Panc1 (cell line): ENCODE results near the gene TMEM62. TPM values are rescaled to one million over a fixed set of nuclear protein-coding genes. Genes with fewer than 3 reads are reported as not detected.

Source experiments
- ATAC-seq: fragments of 200-7000 bp; cut with Tn5 transposase; 2 replicates; pipeline ENCODE4 v1.9.1; 2020; ENCODE audit warnings: mild to moderate bottlenecking, moderate library complexity
- BruUV-seq: library from RNA; stranded (reverse); fragments of 400-500 nt; replicated peaks from 2 replicates; lab custom pipeline; 2021; lab: Mats Ljungman, UMichigan
- CTCF ChIA-PET: fragments of 300-600 bp; sonication (Branson Sonifier 250); formaldehyde crosslinking; loops from one replicate; lab custom pipeline; 2022; ENCODE audit warnings: antibody characterized with exemption; lab: Charles Lee
- POLR2A ChIA-PET: fragments of 300-600 bp; sonication (Branson Sonifier 250); formaldehyde crosslinking; loops from one replicate; lab custom pipeline; 2022; ENCODE audit warnings: antibody characterized with exemption; lab: Charles Lee
- DNase-seq: peaks from one replicate; pipeline ENCODE4 v3.0.0-alpha.2; 2010; ENCODE audit warnings: low read depth, low spot score
- H3K27ac ChIP-seq: 2 replicates; pipeline ENCODE4 v1.5.1; 2011; ENCODE audit warnings: mild to moderate bottlenecking, low read length, inconsistent platforms
- H3K27me3 ChIP-seq: fragments of 200-500 bp; sonication (Bioruptor generic); 2 replicates; pipeline ENCODE4 v1.6.0; 2014; ENCODE audit warnings: low read length, inconsistent platforms; ENCODE audit not compliant: control insufficient read depth, insufficient read depth
- H3K36me3 ChIP-seq: fragments of 200-500 bp; sonication (Bioruptor generic); 2 replicates; pipeline ENCODE4 v1.5.1; 2014; ENCODE audit warnings: inconsistent platforms, mild to moderate bottlenecking, low read length, moderate library complexity; ENCODE audit not compliant: control insufficient read depth, insufficient read depth
- H3K4me1 ChIP-seq: 2 replicates; pipeline ENCODE4 v1.5.1; 2011; ENCODE audit warnings: inconsistent platforms, mild to moderate bottlenecking, low read length, moderate library complexity; ENCODE audit not compliant: control insufficient read depth, insufficient read depth
- H3K4me3 ChIP-seq, 2 experiments: 2 replicates each; pipeline ENCODE4 v1.5.1; 2011 to 2012; ENCODE audit warnings: low read depth in 2 of 2, low read length in 2 of 2, mild to moderate bottlenecking in 2 of 2, inconsistent platforms in 1 of 2, moderate library complexity in 1 of 2
- H3K9me3 ChIP-seq: fragments of 200-500 bp; sonication (Bioruptor generic); 2 replicates; pipeline ENCODE4 v1.5.1; 2014; ENCODE audit warnings: low read depth, mild to moderate bottlenecking, inconsistent platforms, low read length, moderate library complexity; ENCODE audit not compliant: control insufficient read depth, insufficient read depth
- POLR2AphosphoS5 ChIP-seq: IDR thresholded peaks from 2 replicates; pipeline ENCODE4 v1.6.1; 2012; ENCODE audit warnings: mild to moderate bottlenecking, low read depth, low read length, moderate library complexity
- SIN3A ChIP-seq: IDR thresholded peaks from 2 replicates; pipeline ENCODE4 v1.6.1; 2012; ENCODE audit warnings: low read depth, mild to moderate bottlenecking, low read length, moderate library complexity, borderline replicate concordance; ENCODE audit not compliant: insufficient read depth
- TCF7L2 ChIP-seq: IDR thresholded peaks from 2 replicates; pipeline ENCODE4 v1.6.1; 2011; ENCODE audit warnings: mild to moderate bottlenecking, low read depth, low read length, inconsistent platforms
- in situ Hi-C: cut with HindIII; loops from 2 replicates; pipeline ENCODE4 v1.10.0; 2016; ENCODE audit warnings: low sequenced_read_pairs, low pct_unique_long_range_greater_than_20kb
- intact Hi-C: fragments of 100-400 bp; cut with micrococcal nuclease; formaldehyde crosslinking; loops from one replicate; pipeline ENCODE4 v1.10.0; 2022; ENCODE audit not compliant: unreplicated experiment
- total RNA-seq: library from RNA; stranded (reverse); gene quantifications from one replicate; pipeline ENCODE4 v1.2.1, GENCODE V29; 2021; ENCODE audit not compliant: unreplicated experiment
- TF ChIP-seq, protein P1 (sequence below), 2 experiments: IDR thresholded peaks; 2 replicates each; pipeline ENCODE4 v1.6.1; 2011 to 2012; ENCODE audit warnings: low read depth in 2 of 2, control low read depth in 1 of 2, low read length in 1 of 2, mild to moderate bottlenecking in 1 of 2, moderate library complexity in 1 of 2; ENCODE audit not compliant: insufficient read depth in 1 of 2
- TF ChIP-seq, protein P2 (sequence below): fragments of 450-650 bp; IDR thresholded peaks from 2 replicates; pipeline ENCODE4 v1.5.1; 2017; ENCODE audit warnings: mild to moderate bottlenecking

TMEM62 gene
- total RNA-seq, 1 experiment from 2014 or later, result 20.4 TPM

DNA sequence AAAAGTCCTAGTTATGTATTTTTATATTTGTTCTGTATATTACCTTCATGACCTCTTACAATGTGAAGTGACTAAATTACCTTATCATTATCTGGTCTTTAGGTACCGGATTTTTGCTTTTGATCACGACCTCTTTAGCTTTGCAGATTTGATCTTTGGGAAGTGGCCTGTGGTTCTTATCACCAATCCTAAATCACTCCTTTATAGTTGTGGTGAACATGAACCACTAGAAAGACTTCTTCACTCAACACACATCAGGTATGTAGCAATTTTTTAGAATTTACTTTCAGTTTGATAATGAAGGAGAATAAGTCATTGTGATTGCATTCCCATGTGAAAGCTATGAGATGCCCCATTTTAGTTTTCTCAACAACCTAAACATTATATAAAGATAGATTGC lies 18.3 kb downstream of the TMEM62 start:
- H3K4me1 ChIP-seq, result no peaks in the 10 kb centered on the region
- H3K27ac ChIP-seq, result no peak overlapping the region
- no peak overlapping the region for H3K4me3 ChIP-seq
- H3K36me3 ChIP-seq, result peaks cover 11% of the 10 kb centered on the region; the same call in 1 of the 2 replicates
- DNase-seq, result no peak
- in situ Hi-C loops, result no loop called here
- CTCF ChIA-PET, result no interaction called here
- POLR2A ChIA-PET, result no interaction called here
- no peaks in the 10 kb centered on the region for H3K27me3 ChIP-seq
- intact Hi-C loops, result no loop called here
- TF ChIP-seq, protein P1, sequence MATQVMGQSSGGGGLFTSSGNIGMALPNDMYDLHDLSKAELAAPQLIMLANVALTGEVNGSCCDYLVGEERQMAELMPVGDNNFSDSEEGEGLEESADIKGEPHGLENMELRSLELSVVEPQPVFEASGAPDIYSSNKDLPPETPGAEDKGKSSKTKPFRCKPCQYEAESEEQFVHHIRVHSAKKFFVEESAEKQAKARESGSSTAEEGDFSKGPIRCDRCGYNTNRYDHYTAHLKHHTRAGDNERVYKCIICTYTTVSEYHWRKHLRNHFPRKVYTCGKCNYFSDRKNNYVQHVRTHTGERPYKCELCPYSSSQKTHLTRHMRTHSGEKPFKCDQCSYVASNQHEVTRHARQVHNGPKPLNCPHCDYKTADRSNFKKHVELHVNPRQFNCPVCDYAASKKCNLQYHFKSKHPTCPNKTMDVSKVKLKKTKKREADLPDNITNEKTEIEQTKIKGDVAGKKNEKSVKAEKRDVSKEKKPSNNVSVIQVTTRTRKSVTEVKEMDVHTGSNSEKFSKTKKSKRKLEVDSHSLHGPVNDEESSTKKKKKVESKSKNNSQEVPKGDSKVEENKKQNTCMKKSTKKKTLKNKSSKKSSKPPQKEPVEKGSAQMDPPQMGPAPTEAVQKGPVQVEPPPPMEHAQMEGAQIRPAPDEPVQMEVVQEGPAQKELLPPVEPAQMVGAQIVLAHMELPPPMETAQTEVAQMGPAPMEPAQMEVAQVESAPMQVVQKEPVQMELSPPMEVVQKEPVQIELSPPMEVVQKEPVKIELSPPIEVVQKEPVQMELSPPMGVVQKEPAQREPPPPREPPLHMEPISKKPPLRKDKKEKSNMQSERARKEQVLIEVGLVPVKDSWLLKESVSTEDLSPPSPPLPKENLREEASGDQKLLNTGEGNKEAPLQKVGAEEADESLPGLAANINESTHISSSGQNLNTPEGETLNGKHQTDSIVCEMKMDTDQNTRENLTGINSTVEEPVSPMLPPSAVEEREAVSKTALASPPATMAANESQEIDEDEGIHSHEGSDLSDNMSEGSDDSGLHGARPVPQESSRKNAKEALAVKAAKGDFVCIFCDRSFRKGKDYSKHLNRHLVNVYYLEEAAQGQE (IDR thresholded peaks at IDR 0.05; ENCODE audit: insufficient read depth in 1 of 2, low read depth in 2 of 2, low read length in 1 of 2), result no peak
- TF ChIP-seq TCF7L2 (no peak), POLR2AphosphoS5 (no peak), SIN3A (no peak)
- TF ChIP-seq, protein P2, sequence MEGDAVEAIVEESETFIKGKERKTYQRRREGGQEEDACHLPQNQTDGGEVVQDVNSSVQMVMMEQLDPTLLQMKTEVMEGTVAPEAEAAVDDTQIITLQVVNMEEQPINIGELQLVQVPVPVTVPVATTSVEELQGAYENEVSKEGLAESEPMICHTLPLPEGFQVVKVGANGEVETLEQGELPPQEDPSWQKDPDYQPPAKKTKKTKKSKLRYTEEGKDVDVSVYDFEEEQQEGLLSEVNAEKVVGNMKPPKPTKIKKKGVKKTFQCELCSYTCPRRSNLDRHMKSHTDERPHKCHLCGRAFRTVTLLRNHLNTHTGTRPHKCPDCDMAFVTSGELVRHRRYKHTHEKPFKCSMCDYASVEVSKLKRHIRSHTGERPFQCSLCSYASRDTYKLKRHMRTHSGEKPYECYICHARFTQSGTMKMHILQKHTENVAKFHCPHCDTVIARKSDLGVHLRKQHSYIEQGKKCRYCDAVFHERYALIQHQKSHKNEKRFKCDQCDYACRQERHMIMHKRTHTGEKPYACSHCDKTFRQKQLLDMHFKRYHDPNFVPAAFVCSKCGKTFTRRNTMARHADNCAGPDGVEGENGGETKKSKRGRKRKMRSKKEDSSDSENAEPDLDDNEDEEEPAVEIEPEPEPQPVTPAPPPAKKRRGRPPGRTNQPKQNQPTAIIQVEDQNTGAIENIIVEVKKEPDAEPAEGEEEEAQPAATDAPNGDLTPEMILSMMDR, result no peak
- BruUV-seq, result no TSS peak
- H3K9me3 ChIP-seq, result no peaks in the 10 kb centered on the region
- no peak for ATAC-seq

DNA sequence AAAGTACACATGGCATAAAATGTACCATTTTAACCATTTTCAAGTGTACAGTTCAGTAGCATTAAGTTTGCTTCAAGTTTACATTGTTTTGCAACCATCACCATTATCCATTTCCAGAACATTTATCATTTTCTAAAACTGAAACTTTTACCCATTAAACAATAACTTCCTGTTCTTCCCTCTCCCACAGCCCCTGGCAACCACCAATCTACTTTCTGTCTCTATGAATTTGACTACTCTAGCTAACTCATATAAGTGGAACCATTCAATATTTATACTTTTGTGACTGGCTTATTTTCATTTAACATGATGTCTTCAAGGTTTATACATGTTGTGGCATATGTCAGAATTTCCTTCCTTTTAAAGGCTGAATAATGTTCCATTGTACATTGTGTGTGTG lies 19.9 kb downstream of the TMEM62 start:
- BruUV-seq, result no TSS peak
- H3K9me3 ChIP-seq, result no peaks in the 10 kb centered on the region
- no peak overlapping the region for H3K4me3 ChIP-seq
- ChIA-PET POLR2A (no interaction called here), CTCF (no interaction called here)
- in situ Hi-C loops, result no loop called here
- H3K27me3 ChIP-seq, result no peaks in the 10 kb centered on the region
- TF ChIP-seq, protein P2, result no peak
- TF ChIP-seq POLR2AphosphoS5, result no peak
- TF ChIP-seq SIN3A, result no peak
- no peak for TF ChIP-seq TCF7L2
- TF ChIP-seq, protein P1 (IDR thresholded peaks at IDR 0.05; ENCODE audit: insufficient read depth in 1 of 2, low read depth in 2 of 2, low read length in 1 of 2), result no peak
- no peak for ATAC-seq
- DNase-seq, result no peak
- no peaks in the 10 kb centered on the region for H3K4me1 ChIP-seq
- intact Hi-C loops, result no loop called here
- H3K36me3 ChIP-seq, result peaks cover 11% of the 10 kb centered on the region; the same call in 1 of the 2 replicates
- no peak overlapping the region for H3K27ac ChIP-seq
